B cell (primary cell): Measurements from ENCODE around the gene TTLL11. TPM values are rescaled to one million over a fixed set of nuclear protein-coding genes. Genes with fewer than 3 reads are reported as not detected.

ENCODE experiments used
- ATAC-seq: fragments of 200-7000 bp; cut with Tn5 transposase; one replicate; pipeline ENCODE4 v1.10.0; 2021; ENCODE audit warnings: low read depth, mild to moderate bottlenecking, moderate number of reproducible peaks, moderate library complexity
- CTCF ChIA-PET: fragments of 350-600 bp; sonication (Branson Sonifier 250); formaldehyde crosslinking; loops from one replicate; lab custom pipeline; 2021; ENCODE audit warnings: antibody characterized with exemption, inconsistent platforms; lab: Charles Lee
- POLR2A ChIA-PET: fragments of 350-600 bp; sonication (Branson Sonifier 250); formaldehyde crosslinking; loops from one replicate; lab custom pipeline; 2021; ENCODE audit warnings: antibody characterized with exemption; lab: Charles Lee
- DNase-seq: peaks from one replicate; pipeline ENCODE4 v3.0.0; 2013
- H2AFZ ChIP-seq: 2 replicates; pipeline ENCODE4 v1.6.1; 2012; ENCODE audit warnings: mild to moderate bottlenecking, low read depth, low read length; ENCODE audit not compliant: insufficient read depth, poor library complexity, severe bottlenecking
- H3K27ac ChIP-seq, 2 donors: 1 replicate in 1 of 2; 2 replicates in 1 of 2; pipeline ENCODE4 v1.5.1; 2012 to 2013; ENCODE audit warnings: low read length in 2 of 2, mild to moderate bottlenecking in 2 of 2, moderate library complexity in 1 of 2
- H3K27me3 ChIP-seq, 4 experiments: fragments of 200-600 bp in 1 of 4; sonication (generic) in 1 of 4; replicated peaks in 1 of 4; 1 replicate in 2 of 4; 2 replicates in 2 of 4; pipeline versions ENCODE4 v1.6.1 to v1.7.0; 2013 to 2016; ENCODE audit warnings: low read length in 3 of 4, mild to moderate bottlenecking in 2 of 4, mixed read lengths in 1 of 4, moderate library complexity in 1 of 4; ENCODE audit not compliant: insufficient read depth in 4 of 4, control insufficient read depth in 3 of 4; ENCODE audit errors: control extremely low read depth in 1 of 4
- H3K36me3 ChIP-seq, 2 experiments: replicated peaks in 1 of 2; 1 replicate in 1 of 2; 2 replicates in 1 of 2; pipeline versions ENCODE4 v1.6.1 to v1.7.1; 2013; ENCODE audit warnings: low read length in 1 of 2; ENCODE audit not compliant: insufficient read depth in 2 of 2, control insufficient read depth in 1 of 2; ENCODE audit errors: control extremely low read depth in 1 of 2, extremely low read depth in 1 of 2
- H3K4me1 ChIP-seq, 2 donors: fragments of 200-600 bp in 1 of 2; sonication (generic) in 1 of 2; 1 replicate in 1 of 2; 2 replicates in 1 of 2; pipeline versions ENCODE4 v1.5.1 to v1.6.1; 2013 to 2017; ENCODE audit warnings: low read length in 2 of 2; ENCODE audit not compliant: control insufficient read depth in 2 of 2, insufficient read depth in 2 of 2
- H3K4me2 ChIP-seq: replicated peaks from 2 replicates; pipeline ENCODE3; 2012; ENCODE audit warnings: mild to moderate bottlenecking, low read depth, low read length; ENCODE audit not compliant: poor library complexity, severe bottlenecking
- H3K4me3 ChIP-seq, 5 experiments: fragments of 200-600 bp in 1 of 5; sonication (generic) in 1 of 5; 1 replicate in 3 of 5; 2 replicates in 2 of 5; pipeline versions ENCODE4 v1.5.1 to v1.7.0; 2011 to 2016; ENCODE audit warnings: low read length in 4 of 5, mild to moderate bottlenecking in 4 of 5, low read depth in 2 of 5, control low read depth in 1 of 5, moderate library complexity in 1 of 5; ENCODE audit not compliant: insufficient read depth in 1 of 5; ENCODE audit errors: control extremely low read depth in 1 of 5, extremely low read depth in 1 of 5
- H3K79me2 ChIP-seq: fragments of 200-600 bp; sonication (generic); one replicate; pipeline ENCODE4 v1.6.0; 2016; ENCODE audit warnings: low read length; ENCODE audit not compliant: control insufficient read depth, insufficient read depth
- H3K9ac ChIP-seq: fragments of 200-600 bp; sonication (generic); 2 replicates; pipeline ENCODE4 v1.6.1; 2017; ENCODE audit warnings: mild to moderate bottlenecking, low read length, moderate library complexity
- H3K9me3 ChIP-seq, 3 donors: one replicate each; pipeline versions ENCODE4 v1.6.1 to v1.7.1; 2013; ENCODE audit warnings: low read length in 2 of 3; ENCODE audit not compliant: control insufficient read depth in 2 of 3, insufficient read depth in 1 of 3; ENCODE audit errors: control extremely low read depth in 1 of 3
- H4K20me1 ChIP-seq: 2 replicates; pipeline ENCODE4 v1.6.0; 2012; ENCODE audit warnings: mild to moderate bottlenecking, low read length; ENCODE audit not compliant: insufficient read depth, control insufficient read depth, poor library complexity, severe bottlenecking
- H3K27ac Mint-ChIP-seq: one replicate; pipeline ENCODE4 v1.8.0; 2021; ENCODE audit warnings: mixed read lengths
- H3K27me3 Mint-ChIP-seq: one replicate; pipeline ENCODE4 v1.8.0; 2021; ENCODE audit warnings: mixed read lengths
- H3K4me1 Mint-ChIP-seq: one replicate; pipeline ENCODE4 v1.8.0; 2021; ENCODE audit warnings: mixed read lengths
- H3K4me3 Mint-ChIP-seq: one replicate; pipeline ENCODE4 v1.8.0; 2021; ENCODE audit warnings: mixed read lengths
- H3K9me3 Mint-ChIP-seq: one replicate; pipeline ENCODE4 v1.8.0; 2022; ENCODE audit warnings: mixed read lengths; ENCODE audit not compliant: insufficient read depth
- EZH2 ChIP-seq: IDR thresholded peaks from 2 replicates; pipeline ENCODE4 v1.6.1; 2012; ENCODE audit warnings: borderline replicate concordance, low read depth, mild to moderate bottlenecking, moderate library complexity, low read length; ENCODE audit not compliant: insufficient read depth, poor library complexity, severe bottlenecking
- WGBS: methylation state at CpG from one replicate; pipeline ENCODE4 v1.1.5; 2013; ENCODE audit warnings: missing lambda C conversion rate; ENCODE audit not compliant: insufficient coverage; 5-methylcytosine and 5-hydroxymethylcytosine counted together
- intact Hi-C: fragments of 100-400 bp; cut with micrococcal nuclease; formaldehyde crosslinking; loops from one replicate; pipeline ENCODE4 v1.10.0; 2022
- polyA plus RNA-seq: library from polyadenylated mRNA; depleted of rRNA; stranded (reverse); fragments of >200 nt; gene quantifications from 2 replicates; pipeline ENCODE4 v1.2.3, GENCODE V29; 2012
- total RNA-seq, 2 donors: library from RNA; stranded (reverse); fragments of 120-200 nt in 1 of 2; gene quantifications; 1 replicate in 1 of 2; 2 replicates in 1 of 2; pipeline versions ENCODE4 v1.2.3 to v1.2.4, GENCODE V29; 2013 to 2022
- TF ChIP-seq, protein P1 (sequence below): fragments of 200-600 bp; IDR thresholded peaks from one replicate; pipeline ENCODE4 v1.8.0; 2022; ENCODE audit warnings: antibody characterized with exemption, mild to moderate bottlenecking

TTLL11 gene
- total and polyA plus RNA-seq, 2 donors (not counting 1 experiment from before 2014, with no cell fraction given): 3.6 to 3.8 TPM

DNA sequence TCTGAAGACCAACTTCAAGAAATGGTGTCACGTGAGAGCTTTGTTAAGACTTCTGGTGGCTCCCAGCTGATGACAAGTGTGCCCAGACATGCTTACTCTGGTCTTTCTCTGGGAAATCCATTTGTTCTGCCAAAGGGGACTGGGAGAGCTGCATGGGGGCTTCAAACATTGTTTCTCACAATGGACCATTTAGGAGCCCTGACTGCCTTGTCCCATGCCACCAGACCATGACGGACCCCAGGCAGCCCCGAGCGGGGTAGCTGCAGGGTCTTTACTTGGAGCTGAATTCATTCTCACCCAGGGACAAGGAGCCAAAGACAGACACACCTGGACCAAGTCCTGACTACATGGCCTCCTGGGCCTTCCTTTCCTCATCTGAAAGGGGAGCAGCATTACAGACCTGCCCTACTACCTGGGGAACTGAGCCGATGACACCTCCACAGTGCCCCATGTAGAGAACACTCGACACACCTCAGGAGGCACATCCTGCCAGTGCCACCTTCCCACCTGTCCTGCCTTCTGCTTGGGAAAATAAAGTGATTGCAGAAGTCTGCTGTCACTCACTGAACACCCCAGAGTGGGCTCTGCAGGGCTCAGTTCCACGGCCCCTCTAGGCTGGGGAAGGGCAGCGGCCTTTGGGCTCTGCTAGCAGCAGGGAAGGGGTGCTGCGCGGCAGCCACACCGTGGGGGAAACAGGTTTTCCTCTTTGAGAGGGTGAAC, 272.7 kb downstream of the TTLL11 start:
- no peaks in the 10 kb centered on the region for H3K36me3 ChIP-seq
- Mint-ChIP-seq H3K9me3 (no peaks in the 10 kb centered on the region), H3K4me3 (no peak overlapping the region), H3K27me3 (no peaks in the 10 kb centered on the region), H3K27ac (no peak overlapping the region), H3K4me1 (peaks cover 14% of the 10 kb centered on the region)
- H3K27me3 ChIP-seq: no peaks in the 10 kb centered on the region
- POLR2A ChIA-PET: no interaction called here
- no peaks in the 10 kb centered on the region for H4K20me1 ChIP-seq
- no peak overlapping the region for H3K9ac ChIP-seq
- H3K27ac ChIP-seq: no peak overlapping the region
- H3K4me3 ChIP-seq: no peak overlapping the region
- CTCF ChIA-PET: no interaction called here
- DNase-seq (no peak), ATAC-seq (no peak)
- WGBS: over 99% methylated on average over 9 of the region's 11 CpGs
- TF ChIP-seq, protein P1, sequence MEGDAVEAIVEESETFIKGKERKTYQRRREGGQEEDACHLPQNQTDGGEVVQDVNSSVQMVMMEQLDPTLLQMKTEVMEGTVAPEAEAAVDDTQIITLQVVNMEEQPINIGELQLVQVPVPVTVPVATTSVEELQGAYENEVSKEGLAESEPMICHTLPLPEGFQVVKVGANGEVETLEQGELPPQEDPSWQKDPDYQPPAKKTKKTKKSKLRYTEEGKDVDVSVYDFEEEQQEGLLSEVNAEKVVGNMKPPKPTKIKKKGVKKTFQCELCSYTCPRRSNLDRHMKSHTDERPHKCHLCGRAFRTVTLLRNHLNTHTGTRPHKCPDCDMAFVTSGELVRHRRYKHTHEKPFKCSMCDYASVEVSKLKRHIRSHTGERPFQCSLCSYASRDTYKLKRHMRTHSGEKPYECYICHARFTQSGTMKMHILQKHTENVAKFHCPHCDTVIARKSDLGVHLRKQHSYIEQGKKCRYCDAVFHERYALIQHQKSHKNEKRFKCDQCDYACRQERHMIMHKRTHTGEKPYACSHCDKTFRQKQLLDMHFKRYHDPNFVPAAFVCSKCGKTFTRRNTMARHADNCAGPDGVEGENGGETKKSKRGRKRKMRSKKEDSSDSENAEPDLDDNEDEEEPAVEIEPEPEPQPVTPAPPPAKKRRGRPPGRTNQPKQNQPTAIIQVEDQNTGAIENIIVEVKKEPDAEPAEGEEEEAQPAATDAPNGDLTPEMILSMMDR: no peak
- no peak for TF ChIP-seq EZH2
- H3K4me1 ChIP-seq: no peaks in the 10 kb centered on the region
- no peak overlapping the region for H2AFZ ChIP-seq
- H3K9me3 ChIP-seq: no peaks in the 10 kb centered on the region
- no peaks in the 10 kb centered on the region for H3K79me2 ChIP-seq
- intact Hi-C loops: no loop called here
- no peak overlapping the region for H3K4me2 ChIP-seq

GRCh38 chr9:121819428-121820231, 273.5 kb downstream of the TTLL11 start:
- 74% methylated on average over 8 of the region's 20 CpGs for WGBS
- Mint-ChIP-seq H3K4me3 (peak overlapping the region; percentile 37), H3K9me3 (no peaks in the 10 kb centered on the region), H3K27me3 (no peaks in the 10 kb centered on the region), H3K27ac (no peak overlapping the region), H3K4me1 (peaks cover 14% of the 10 kb centered on the region)
- TF ChIP-seq EZH2: no peak
- TF ChIP-seq, protein P1: no peak
- H3K27me3 ChIP-seq: no peaks in the 10 kb centered on the region
- H3K4me3 ChIP-seq: no peak overlapping the region
- no peaks in the 10 kb centered on the region for H4K20me1 ChIP-seq
- no peak overlapping the region for H3K27ac ChIP-seq
- no peak overlapping the region for H2AFZ ChIP-seq
- no peaks in the 10 kb centered on the region for H3K79me2 ChIP-seq
- no peaks in the 10 kb centered on the region for H3K9me3 ChIP-seq
- no peak for ATAC-seq
- ChIA-PET CTCF (no interaction called here), POLR2A (no interaction called here)
- H3K4me2 ChIP-seq: peak overlapping the region; percentile 35
- intact Hi-C loops: no loop called here
- no peaks in the 10 kb centered on the region for H3K36me3 ChIP-seq
- DNase-seq: no peak
- no peak overlapping the region for H3K9ac ChIP-seq
- no peaks in the 10 kb centered on the region for H3K4me1 ChIP-seq
